ENCODE measurements around the gene SLC30A4.

DNA sequence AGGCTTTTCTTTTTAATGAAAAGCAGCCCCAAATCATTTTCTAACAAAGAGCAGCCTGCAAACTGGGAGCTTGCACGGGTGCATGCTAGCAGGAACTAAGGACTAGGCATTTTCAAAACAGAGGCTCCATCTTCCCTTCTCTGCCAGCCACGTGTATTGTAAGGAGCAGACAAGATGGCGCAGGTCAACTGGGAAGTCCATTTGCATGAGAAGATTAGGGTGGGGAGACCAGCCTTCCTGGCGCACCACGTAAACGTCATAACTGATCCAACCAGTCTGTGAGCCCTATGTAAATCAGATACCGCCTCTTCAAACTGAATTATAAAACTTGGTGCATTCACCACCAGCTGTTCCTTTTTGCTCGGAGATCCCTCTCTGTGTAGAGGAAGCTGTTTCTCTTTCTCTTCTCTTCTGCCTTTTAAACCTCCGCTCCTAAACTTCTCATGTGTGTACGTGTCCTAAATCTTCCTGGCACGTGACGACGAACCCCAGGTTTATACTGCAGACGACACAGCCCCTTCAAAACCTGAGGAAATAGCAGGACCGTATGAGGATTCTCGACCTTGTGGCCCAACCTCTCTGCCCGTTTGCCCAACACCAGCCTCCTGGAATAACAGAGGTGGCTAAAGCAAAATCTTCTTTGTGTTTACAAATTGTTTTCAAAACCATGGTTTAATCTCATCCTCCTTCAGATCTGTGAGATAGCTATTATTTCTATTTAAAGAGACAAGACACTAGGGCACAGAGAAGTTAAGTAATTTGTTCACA lies 26.4 kb upstream of the SLC30A4 start:
- TF ChIP-seq, protein P1, sequence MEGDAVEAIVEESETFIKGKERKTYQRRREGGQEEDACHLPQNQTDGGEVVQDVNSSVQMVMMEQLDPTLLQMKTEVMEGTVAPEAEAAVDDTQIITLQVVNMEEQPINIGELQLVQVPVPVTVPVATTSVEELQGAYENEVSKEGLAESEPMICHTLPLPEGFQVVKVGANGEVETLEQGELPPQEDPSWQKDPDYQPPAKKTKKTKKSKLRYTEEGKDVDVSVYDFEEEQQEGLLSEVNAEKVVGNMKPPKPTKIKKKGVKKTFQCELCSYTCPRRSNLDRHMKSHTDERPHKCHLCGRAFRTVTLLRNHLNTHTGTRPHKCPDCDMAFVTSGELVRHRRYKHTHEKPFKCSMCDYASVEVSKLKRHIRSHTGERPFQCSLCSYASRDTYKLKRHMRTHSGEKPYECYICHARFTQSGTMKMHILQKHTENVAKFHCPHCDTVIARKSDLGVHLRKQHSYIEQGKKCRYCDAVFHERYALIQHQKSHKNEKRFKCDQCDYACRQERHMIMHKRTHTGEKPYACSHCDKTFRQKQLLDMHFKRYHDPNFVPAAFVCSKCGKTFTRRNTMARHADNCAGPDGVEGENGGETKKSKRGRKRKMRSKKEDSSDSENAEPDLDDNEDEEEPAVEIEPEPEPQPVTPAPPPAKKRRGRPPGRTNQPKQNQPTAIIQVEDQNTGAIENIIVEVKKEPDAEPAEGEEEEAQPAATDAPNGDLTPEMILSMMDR (optimal IDR thresholded peaks at IDR 0.05 in 1 of 3, IDR thresholded peaks at IDR 0.05 in 1 of 3, conservative IDR thresholded peaks at IDR 0.05 in 1 of 3; ENCODE audit: extremely low read depth in 1 of 3, insufficient read depth in 2 of 3, low read length in 3 of 3), result no peak
- no peak for TF ChIP-seq EZH2 (IDR thresholded peaks at IDR 0.05; ENCODE audit: low read length)
